C4-2B (cell line): ENCODE results near the gene TRIM29.

ENCODE experiments used
- ZFX ChIP-seq: fragments of 450-650 bp; IDR thresholded peaks from 2 replicates; pipeline ENCODE4 v1.6.1; 2017
- TF ChIP-seq, protein P1 (sequence below): fragments of 450-650 bp; conservative IDR thresholded peaks from 2 replicates; pipeline ENCODE4 v1.5.1; 2017; ENCODE audit warnings: mild to moderate bottlenecking

DNA sequence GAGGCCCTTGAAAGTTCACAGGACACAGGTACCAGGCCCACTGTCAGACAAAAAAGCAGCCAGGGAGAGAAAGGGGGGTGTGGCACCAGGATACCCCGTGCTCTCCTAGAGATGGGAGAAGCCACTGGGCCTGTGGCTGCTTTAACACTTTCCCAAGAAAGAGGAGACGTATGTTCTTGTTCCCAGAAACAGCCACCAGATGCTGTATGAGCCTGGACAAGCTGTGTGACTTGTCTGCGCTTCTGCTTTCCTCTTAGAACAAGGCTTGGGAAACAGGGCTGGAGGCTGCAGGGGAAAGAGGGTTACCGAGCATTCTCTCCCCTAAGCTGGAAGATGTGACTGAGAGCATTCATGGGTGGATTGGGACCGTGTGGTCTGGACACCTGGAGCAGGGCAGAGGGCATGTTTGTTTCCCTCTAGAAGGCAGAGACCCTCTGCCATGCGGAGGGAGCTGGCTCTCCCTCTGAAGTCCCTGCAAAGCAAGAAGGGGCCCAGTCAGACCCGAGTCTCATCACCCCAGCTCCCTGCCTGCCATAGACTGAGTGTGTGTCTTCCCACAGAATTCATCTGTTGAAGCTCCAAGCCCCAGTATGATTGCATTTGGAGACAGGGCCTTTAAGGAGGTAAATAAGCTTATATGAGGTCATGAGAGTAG is 74.1 kb downstream of the TRIM29 start:
- TF ChIP-seq, protein P1, sequence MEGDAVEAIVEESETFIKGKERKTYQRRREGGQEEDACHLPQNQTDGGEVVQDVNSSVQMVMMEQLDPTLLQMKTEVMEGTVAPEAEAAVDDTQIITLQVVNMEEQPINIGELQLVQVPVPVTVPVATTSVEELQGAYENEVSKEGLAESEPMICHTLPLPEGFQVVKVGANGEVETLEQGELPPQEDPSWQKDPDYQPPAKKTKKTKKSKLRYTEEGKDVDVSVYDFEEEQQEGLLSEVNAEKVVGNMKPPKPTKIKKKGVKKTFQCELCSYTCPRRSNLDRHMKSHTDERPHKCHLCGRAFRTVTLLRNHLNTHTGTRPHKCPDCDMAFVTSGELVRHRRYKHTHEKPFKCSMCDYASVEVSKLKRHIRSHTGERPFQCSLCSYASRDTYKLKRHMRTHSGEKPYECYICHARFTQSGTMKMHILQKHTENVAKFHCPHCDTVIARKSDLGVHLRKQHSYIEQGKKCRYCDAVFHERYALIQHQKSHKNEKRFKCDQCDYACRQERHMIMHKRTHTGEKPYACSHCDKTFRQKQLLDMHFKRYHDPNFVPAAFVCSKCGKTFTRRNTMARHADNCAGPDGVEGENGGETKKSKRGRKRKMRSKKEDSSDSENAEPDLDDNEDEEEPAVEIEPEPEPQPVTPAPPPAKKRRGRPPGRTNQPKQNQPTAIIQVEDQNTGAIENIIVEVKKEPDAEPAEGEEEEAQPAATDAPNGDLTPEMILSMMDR = no peak
- TF ChIP-seq ZFX = no peak
